Smooth muscle cell (in vitro differentiated cells): ENCODE measurements around the gene SYNPO2. TPM values are rescaled to one million over a fixed set of nuclear protein-coding genes. Genes with fewer than 3 reads are reported as not detected.

Experiments used
- DNase-seq: peaks from one replicate; lab custom pipeline; 2025; ENCODE audit not compliant: unreplicated experiment; lab: John Stamatoyannopoulos, UW
- H2AFZ ChIP-seq: fragments of 200-600 bp; sonication (generic); 2 replicates; pipeline ENCODE4 v1.6.0; 2016; ENCODE audit warnings: antibody characterized with exemption, low read depth, mild to moderate bottlenecking
- H3F3A ChIP-seq: fragments of 200-600 bp; sonication (generic); 2 replicates; pipeline ENCODE4 v1.6.0; 2017; ENCODE audit warnings: antibody characterized with exemption, low read depth
- H3K27ac ChIP-seq: fragments of 200-600 bp; sonication (generic); 2 replicates; pipeline ENCODE4 v1.5.1; 2016; ENCODE audit warnings: low read depth, mild to moderate bottlenecking
- H3K27me3 ChIP-seq: fragments of 200-600 bp; sonication (generic); 2 replicates; pipeline ENCODE4 v1.6.1; 2016; ENCODE audit warnings: low read depth, mild to moderate bottlenecking
- H3K36me3 ChIP-seq: fragments of 200-600 bp; sonication (generic); 2 replicates; pipeline ENCODE4 v1.5.1; 2016; ENCODE audit warnings: low read depth
- H3K4me1 ChIP-seq: fragments of 200-600 bp; sonication (generic); 2 replicates; pipeline ENCODE4 v1.5.1; 2016; ENCODE audit warnings: low read depth
- H3K4me2 ChIP-seq: fragments of 200-600 bp; sonication (generic); 2 replicates; pipeline ENCODE4 v1.6.0; 2016; ENCODE audit warnings: mild to moderate bottlenecking
- H3K4me3 ChIP-seq: fragments of 200-600 bp; sonication (generic); 2 replicates; pipeline ENCODE4 v1.5.1; 2016; ENCODE audit warnings: mild to moderate bottlenecking
- H3K79me2 ChIP-seq: fragments of 200-600 bp; sonication (generic); 2 replicates; pipeline ENCODE4 v1.6.0; 2016; ENCODE audit warnings: low read depth, mild to moderate bottlenecking
- H3K9ac ChIP-seq: fragments of 200-600 bp; sonication (generic); 2 replicates; pipeline ENCODE4 v1.6.0; 2016; ENCODE audit warnings: low read depth
- H3K9me3 ChIP-seq: fragments of 200-600 bp; sonication (generic); replicated peaks from 2 replicates; pipeline ENCODE4 v1.5.1; 2016; ENCODE audit warnings: low read depth
- H4K20me1 ChIP-seq: fragments of 200-600 bp; sonication (generic); 2 replicates; pipeline ENCODE4 v1.6.0; 2016; ENCODE audit warnings: low read depth
- CTCF ChIP-seq: fragments of 200-600 bp; sonication (generic); IDR thresholded peaks from 2 replicates; pipeline ENCODE4 v1.5.1; 2017; ENCODE audit warnings: borderline replicate concordance, mild to moderate bottlenecking, antibody characterized with exemption; ENCODE audit not compliant: insufficient read depth, poor library complexity, severe bottlenecking
- WGBS: methylation state at CpG from one replicate; pipeline ENCODE4 v1.1.7; 2016; ENCODE audit warnings: low lambda C conversion rate; 5-methylcytosine and 5-hydroxymethylcytosine counted together
- polyA plus RNA-seq: library from polyadenylated mRNA; unstranded; fragments of >200 nt; fragmentation: Nextera tagmentation; extraction: Ambion mirVana; gene quantifications from 2 replicates; pipeline ENCODE4 v1.2.1, GENCODE V29; 2016
- total RNA-seq: library from RNA; depleted of rRNA; stranded (reverse); fragments of >200 nt; gene quantifications from 2 replicates; pipeline ENCODE4 v1.2.3, GENCODE V29; 2014

The SYNPO2 gene
- total and polyA plus RNA-seq, 2 experiments from 2014 or later = 0.08 to 4.5 TPM

DNA sequence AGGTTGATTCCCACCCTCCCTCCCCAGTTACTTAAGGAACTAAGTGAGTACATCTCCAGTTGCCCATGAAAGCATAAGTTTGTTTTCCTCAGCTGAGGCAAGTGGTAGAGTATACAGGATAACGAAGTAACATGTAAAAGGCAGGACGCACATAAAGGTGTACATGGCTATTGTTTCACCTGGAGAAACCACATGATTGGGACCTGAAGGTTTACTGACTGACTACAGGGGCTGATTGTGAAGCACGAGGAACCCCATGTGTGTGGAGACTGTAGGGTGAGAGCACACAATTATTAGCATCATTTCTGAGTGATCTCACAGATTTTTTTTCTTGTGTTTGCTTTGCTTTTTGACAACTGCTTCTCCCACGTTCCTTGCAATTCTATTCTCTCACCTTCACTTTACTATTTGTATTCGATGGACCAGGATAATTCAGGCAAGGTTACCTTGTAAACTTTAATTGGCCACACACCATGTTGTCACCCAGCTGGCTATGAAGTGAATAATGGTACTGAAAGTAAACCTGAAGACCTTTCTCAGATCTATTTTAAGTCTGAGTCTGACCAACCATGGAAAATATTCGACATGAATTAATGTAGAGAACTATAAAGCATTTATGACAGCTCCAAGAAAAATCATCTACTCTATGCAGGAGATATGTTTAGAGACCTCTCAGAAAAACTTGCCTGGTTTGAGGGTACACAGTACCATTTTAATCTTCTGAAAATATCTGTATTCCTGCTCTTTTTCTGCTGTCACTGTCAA lies 144.4 kb downstream of the SYNPO2 start:
- Histone ChIP-seq H3K27me3 (no peaks in the 10 kb centered on the region), H3K36me3 (no peaks in the 10 kb centered on the region), H3K27ac (no peak overlapping the region), H3K4me3 (no peak overlapping the region), H3K4me1 (no peaks in the 10 kb centered on the region), H2AFZ (no peak overlapping the region), H3K9ac (no peak overlapping the region), H3K79me2 (no peaks in the 10 kb centered on the region), H3K4me2 (no peak overlapping the region), H4K20me1 (no peaks in the 10 kb centered on the region), H3K9me3 (no peaks in the 10 kb centered on the region), H3F3A (no peaks in the 10 kb centered on the region)
- DNase-seq = no peak
- TF ChIP-seq CTCF = no peak
- WGBS = 94% methylated on average over 6 of the region's 6 CpGs

- DNase-seq = no peak
- TF ChIP-seq CTCF = no peak
- Histone ChIP-seq H3K4me1 (no peaks in the 10 kb centered on the region), H3K4me2 (no peak overlapping the region), H3K27me3 (no peaks in the 10 kb centered on the region), H3K9me3 (no peaks in the 10 kb centered on the region), H3K9ac (no peak overlapping the region), H2AFZ (no peak overlapping the region), H3K79me2 (no peaks in the 10 kb centered on the region), H3K36me3 (no peaks in the 10 kb centered on the region), H3F3A (no peaks in the 10 kb centered on the region), H3K4me3 (no peak overlapping the region), H3K27ac (no peak overlapping the region), H4K20me1 (no peaks in the 10 kb centered on the region)
- 73% methylated on average over 4 of the region's 4 CpGs for WGBS
These were observed 145.8 kb downstream of the SYNPO2 start for GRCh38 chr4:119034276-119035008.

DNA sequence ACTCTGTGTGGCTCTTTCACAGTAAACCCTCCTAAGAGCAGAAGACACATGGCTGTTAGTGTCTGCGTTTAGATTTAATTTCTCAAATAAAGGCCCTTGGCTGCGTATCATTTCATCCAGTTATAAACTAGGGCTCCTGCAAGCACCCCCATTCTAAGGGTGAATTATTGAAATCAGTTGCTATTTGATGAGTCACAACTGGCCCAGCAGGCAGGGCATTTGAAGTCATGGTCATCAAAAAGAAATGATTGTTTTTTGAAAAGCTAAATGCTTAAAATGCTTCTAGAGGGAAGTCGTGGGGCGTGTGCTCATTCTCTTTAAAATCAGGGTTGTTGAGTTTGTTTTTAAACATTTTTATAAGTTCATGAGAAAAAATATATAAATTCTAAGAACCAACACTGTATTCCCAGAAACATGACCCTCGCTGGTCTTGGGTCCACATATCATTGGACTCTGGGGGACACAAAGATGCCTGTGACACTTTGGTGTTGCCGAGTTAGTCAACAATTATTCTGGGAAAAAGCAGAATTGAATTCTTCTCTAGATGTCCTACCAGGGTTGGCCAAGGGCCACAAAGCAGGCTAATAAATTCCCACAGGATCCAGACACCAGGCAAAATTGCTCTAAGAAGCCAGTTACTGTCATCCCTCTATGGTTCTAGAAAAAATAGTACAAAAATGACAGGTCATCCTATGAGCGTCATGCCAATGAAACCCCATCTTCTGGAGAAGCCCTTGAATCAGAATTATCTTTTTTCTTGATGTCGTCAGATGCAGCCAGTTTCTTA lies 147.5 kb downstream of the SYNPO2 start:
- no peak overlapping the region for H3K9ac ChIP-seq
- H3K27ac ChIP-seq = no peak overlapping the region
- 88% methylated on average over 8 of the region's 8 CpGs for WGBS
- H3F3A ChIP-seq = no peaks in the 10 kb centered on the region
- no peak overlapping the region for H2AFZ ChIP-seq
- H3K4me2 ChIP-seq = no peak overlapping the region
- no peaks in the 10 kb centered on the region for H3K27me3 ChIP-seq
- no peaks in the 10 kb centered on the region for H3K79me2 ChIP-seq
- no peaks in the 10 kb centered on the region for H4K20me1 ChIP-seq
- no peaks in the 10 kb centered on the region for H3K9me3 ChIP-seq
- peaks cover 13% of the 10 kb centered on the region for H3K4me1 ChIP-seq
- no peak overlapping the region for H3K4me3 ChIP-seq
- no peak for TF ChIP-seq CTCF
- no peak for DNase-seq
- no peaks in the 10 kb centered on the region for H3K36me3 ChIP-seq
